Measurements from ENCODE around the gene WNT4.

DNA sequence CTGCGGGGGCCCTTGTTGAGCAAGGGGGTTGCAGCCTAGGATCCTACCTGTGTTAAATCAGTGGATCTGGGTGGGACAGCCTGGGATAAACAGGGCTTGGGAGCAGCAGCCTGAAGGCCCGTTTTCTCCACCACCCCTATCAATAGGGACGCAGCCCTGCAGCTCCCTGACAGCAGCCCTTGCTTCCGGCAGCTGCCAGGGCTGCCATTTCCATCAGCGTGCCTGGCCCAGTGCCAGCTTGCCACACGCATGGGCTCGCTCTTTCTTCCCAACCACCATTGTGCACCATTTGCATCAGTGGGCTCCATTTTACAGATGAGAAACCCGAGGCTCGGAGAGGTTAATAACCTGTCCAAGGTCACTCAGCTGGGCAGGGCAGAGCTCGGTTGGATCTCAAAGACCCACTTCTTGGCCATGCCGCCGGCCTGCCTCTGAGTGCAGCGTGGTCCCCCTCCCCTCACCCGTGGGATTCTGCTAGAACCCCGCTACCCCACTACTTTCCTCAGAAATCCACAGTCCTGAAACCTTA is 3.8 kb downstream of the WNT4 start:
- TF ChIP-seq, protein P1, sequence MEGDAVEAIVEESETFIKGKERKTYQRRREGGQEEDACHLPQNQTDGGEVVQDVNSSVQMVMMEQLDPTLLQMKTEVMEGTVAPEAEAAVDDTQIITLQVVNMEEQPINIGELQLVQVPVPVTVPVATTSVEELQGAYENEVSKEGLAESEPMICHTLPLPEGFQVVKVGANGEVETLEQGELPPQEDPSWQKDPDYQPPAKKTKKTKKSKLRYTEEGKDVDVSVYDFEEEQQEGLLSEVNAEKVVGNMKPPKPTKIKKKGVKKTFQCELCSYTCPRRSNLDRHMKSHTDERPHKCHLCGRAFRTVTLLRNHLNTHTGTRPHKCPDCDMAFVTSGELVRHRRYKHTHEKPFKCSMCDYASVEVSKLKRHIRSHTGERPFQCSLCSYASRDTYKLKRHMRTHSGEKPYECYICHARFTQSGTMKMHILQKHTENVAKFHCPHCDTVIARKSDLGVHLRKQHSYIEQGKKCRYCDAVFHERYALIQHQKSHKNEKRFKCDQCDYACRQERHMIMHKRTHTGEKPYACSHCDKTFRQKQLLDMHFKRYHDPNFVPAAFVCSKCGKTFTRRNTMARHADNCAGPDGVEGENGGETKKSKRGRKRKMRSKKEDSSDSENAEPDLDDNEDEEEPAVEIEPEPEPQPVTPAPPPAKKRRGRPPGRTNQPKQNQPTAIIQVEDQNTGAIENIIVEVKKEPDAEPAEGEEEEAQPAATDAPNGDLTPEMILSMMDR (IDR thresholded peaks at IDR 0.05): no peak
- TF ChIP-seq POLR2A (IDR thresholded peaks at IDR 0.05): no peak

Data from body of pancreas (tissue), 4 donors.